NCI-H2081 (cell line): ENCODE measurements around the gene CD300LG.
A peak's percentile ranks its signal among the peaks of the same experiment; 100 is the strongest.

Experiments used
- DNase-seq, 2 experiments: peaks; one replicate each; lab custom pipeline; 2025; lab: John Stamatoyannopoulos, UW

Gene CD300LG

DNA sequence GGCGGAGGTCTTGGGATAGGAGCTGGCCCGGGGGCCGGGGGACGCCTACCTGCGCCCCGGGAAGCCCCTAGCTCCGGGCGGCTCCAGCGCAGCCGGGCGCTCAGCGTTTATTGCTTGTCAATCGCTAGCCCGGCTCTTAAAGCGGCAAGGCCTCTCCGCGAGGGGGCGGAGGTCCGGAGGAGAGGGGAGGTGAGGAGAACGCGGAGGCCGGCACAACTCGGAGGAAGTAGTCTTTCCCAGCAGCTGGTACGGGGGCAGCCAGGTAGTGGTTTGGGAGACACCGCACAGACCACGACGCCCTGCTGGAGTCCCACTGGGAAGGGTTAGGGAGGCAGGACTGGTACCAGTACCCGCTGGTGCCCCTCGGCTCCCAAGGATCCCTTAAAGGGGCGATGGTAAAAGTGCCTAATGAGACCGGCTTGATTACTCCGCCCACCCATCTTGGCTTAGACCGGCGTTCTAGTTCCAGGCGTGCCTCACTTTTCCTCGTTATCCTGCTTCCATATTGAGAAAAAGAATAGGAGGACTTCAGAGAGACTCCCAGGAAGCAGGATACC is 60.5 kb downstream of the CD300LG start, which contains the start of gene MPP2:
MPP2 (minus strand) TSS at position 112 of the 557 bp plus-strand sequence. CDS start 3,076 bp downstream, outside the sequence.
- DNase-seq, result peak; percentile 22 to 42

DNA sequence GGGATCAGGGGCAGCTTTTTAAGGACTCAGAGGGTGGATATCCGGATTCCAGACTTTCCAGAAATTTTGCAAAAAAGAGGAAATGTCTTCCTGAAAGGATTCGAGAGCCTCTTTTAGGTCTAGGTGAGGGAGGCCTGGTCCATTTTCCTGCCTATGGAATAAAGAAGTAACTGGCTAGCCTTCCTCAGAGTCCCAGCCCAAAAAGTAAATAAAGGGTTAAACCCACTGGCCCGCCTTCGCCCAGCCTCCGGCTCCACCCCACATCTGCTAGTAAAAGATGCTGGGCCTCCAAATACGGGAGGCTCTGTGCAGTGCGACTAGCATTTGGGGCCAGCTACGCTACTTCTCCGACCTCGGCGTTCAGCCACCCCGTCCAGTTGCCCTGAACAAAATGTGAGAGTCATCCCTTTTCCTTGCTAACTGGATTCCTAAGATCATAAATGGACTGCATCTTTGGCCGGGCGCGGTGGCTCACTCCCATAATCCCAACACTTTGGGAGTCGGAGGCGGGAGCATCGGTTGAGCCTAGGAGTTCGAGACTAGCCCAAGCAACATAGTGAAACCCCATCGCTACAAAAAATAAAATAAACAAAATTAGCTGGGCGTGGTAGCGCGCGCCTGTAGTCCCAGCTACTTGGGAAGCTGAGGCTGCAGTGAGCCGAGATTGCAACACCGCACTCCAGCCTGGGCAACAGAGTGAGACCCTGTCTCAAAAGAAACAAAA is 61.2 kb downstream of the CD300LG start:
- DNase-seq, result peak in 1 of 2 experiments; percentile 33

DNA sequence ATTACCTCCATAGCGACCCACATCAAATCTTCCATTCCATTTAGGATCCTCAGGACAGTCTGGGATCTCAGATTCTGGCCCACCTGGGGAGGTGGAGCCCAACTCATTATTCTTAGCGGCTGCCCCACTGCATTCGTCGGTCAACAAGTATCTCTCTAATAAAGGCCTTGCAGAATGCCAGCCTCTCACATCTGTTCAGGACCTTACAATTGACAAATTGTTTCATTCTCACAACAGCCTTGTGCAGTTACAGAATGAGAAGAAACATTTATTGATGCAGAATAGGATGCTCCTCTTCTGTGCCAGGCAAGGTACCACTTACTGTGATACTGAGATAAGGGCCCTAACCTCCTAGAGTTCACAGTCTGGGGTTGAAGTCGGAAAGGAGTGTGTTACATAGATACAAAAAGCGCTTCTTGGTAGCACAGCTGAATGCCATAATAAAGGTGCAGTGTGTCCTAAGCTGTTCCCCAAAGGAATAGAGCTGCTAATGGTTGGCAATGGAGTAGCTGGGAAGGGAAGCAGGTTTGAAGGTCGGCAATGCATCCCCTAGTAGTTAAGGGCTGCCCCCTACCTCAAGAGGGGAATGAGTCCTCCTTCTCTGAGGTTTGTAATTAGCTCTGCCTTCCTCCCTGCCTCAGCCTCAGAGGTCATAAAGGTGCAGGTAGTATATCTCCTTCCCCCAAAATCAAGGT is 62.7 kb downstream of the CD300LG start:
- DNase-seq, result no peak

DNA sequence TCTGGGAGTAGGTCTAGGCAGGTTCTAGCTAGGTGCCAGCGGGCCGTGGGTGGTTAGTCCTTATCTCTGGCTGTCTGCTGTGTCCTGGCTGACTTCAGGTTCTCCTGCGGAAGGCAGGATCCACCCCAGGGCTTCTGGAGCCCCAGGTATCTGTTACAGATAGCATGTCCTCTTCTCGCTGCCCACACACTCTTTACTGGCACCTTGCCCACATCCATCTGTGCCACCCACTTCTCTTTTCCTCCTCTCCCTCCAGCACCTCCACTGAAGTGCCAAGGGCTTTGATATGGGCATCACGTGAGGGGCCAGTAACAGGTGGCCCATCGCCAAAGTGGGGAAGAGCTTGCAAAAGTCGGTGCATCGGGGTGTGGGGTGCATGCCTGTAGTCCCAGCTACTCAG is 64.9 kb downstream of the CD300LG start:
- no peak for DNase-seq

DNA sequence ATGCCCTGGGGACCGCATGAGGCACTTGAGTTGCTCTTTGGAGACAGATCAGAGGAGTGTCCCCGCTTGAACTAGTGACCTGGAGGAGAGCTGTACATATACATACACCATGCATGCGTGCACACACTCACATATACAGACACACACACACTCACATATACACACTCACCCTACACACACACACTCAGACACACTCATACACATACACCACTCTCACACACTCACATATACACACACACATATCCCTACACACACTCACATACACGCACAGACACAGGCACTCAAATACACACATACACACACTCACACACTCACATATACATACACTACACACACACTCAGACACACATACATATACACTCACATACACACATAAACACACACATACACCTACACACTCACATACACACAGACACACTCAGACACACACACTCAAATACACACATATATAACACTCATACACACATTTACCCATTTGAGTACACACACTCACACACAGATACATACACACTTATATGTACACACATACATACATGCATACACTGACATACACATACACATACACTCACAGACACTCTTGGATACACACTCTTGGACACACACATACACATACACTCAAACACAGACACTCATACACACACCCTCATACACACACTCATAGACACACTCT is 65.8 kb downstream of the CD300LG start:
- DNase-seq, result no peak
